GM12891 (cell line): ENCODE measurements around the gene MIPEP.
"Not testable (repeated sequence)": the region's sequence is repeated elsewhere in the genome, so short reads cannot be mapped to it uniquely, and the experiment has no call there.

Experiments
- POLR2A ChIP-seq: IDR thresholded peaks from 2 replicates; pipeline ENCODE4 v1.6.1; 2011; ENCODE audit warnings: low read depth, low read length, control low read depth
- POLR2AphosphoS5 ChIP-seq: IDR thresholded peaks from 2 replicates; pipeline ENCODE4 v1.6.1; 2011; ENCODE audit warnings: low read depth, low read length, control low read depth
- POU2F2 ChIP-seq: IDR thresholded peaks from 2 replicates; pipeline ENCODE4 v1.6.1; 2011; ENCODE audit warnings: low read depth, mild to moderate bottlenecking, control low read depth, low read length, moderate library complexity
- SPI1 ChIP-seq: IDR thresholded peaks from 2 replicates; pipeline ENCODE4 v1.6.1; 2011; ENCODE audit warnings: low read depth, low read length, control low read depth
- TAF1 ChIP-seq: IDR thresholded peaks from 2 replicates; pipeline ENCODE4 v1.6.1; 2011; ENCODE audit warnings: low read depth, low read length, control low read depth

DNA sequence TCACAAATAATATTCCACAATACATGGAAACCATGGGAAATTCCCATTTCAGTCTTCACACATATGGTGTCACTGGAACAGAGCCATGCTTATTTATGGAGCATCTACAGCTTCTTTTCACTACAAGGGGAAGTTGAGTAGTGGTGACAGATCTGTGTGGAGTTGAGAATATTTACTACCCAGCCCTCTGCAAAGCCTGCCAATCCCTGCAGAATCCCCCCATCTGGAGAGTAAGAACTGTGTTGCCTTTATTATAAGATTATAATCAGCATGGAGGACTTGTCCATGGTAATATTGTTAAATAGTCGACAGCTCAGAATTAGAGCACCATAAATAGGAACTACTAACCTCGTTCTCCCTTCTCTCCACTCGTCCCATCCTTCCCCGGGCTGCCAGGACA lies 4.6 kb upstream of the MIPEP start:
- not testable (repeated sequence) for TF ChIP-seq POLR2A, POLR2AphosphoS5, POU2F2, TAF1, SPI1
